Right atrium auricular region (tissue), 2 donors: ENCODE results near the gene ZBTB46. TPM values are rescaled to one million over a fixed set of nuclear protein-coding genes. Genes with fewer than 3 reads are reported as not detected.
"Not testable (repeated sequence)": the region's sequence is repeated elsewhere in the genome, so short reads cannot be mapped to it uniquely, and the experiment has no call there.

Experiments
- DNase-seq: peaks from one replicate; pipeline ENCODE4 v3.0.0-alpha.2; 2019; ENCODE audit warnings: low spot score
- H3K27ac ChIP-seq, 2 donors: fragments of 200-600 bp; sonication (generic); 1 replicate in 1 of 2; 2 replicates in 1 of 2; pipeline ENCODE4 v1.5.1; 2016 to 2019
- H3K27me3 ChIP-seq, 2 donors: fragments of 200-600 bp; sonication (generic); one replicate each; pipeline versions ENCODE4 v1.5.1 to v1.6.0; 2017 to 2019
- H3K36me3 ChIP-seq: fragments of 200-600 bp; sonication (generic); one replicate; pipeline ENCODE4 v1.5.1; 2016
- H3K4me1 ChIP-seq, 2 donors: fragments of 200-600 bp; sonication (generic); one replicate each; pipeline versions ENCODE4 v1.5.1 to v1.6.0; 2017 to 2019
- H3K4me3 ChIP-seq, 2 donors: fragments of 200-600 bp; sonication (generic); 1 replicate in 1 of 2; 2 replicates in 1 of 2; pipeline ENCODE4 v1.5.1; 2017 to 2019; ENCODE audit warnings: mild to moderate bottlenecking in 1 of 2, moderate library complexity in 1 of 2
- H3K9me3 ChIP-seq, 2 donors: fragments of 200-600 bp; sonication (generic); one replicate each; pipeline ENCODE4 v1.5.1; 2019
- total RNA-seq, 2 donors: library from RNA; depleted of rRNA; stranded (reverse); fragments of >200 nt; gene quantifications; one replicate each; pipeline ENCODE4 v1.1.0, GENCODE V29; 2016
- TF ChIP-seq, protein P1 (sequence below), 2 donors: fragments of 200-600 bp; sonication (generic); IDR thresholded peaks; one replicate each; pipeline ENCODE4 v1.5.1; 2019; ENCODE audit warnings: antibody characterized with exemption in 2 of 2

The ZBTB46 gene
- total RNA-seq, 2 donors from 2014 or later, result 12.2 to 17.8 TPM

DNA sequence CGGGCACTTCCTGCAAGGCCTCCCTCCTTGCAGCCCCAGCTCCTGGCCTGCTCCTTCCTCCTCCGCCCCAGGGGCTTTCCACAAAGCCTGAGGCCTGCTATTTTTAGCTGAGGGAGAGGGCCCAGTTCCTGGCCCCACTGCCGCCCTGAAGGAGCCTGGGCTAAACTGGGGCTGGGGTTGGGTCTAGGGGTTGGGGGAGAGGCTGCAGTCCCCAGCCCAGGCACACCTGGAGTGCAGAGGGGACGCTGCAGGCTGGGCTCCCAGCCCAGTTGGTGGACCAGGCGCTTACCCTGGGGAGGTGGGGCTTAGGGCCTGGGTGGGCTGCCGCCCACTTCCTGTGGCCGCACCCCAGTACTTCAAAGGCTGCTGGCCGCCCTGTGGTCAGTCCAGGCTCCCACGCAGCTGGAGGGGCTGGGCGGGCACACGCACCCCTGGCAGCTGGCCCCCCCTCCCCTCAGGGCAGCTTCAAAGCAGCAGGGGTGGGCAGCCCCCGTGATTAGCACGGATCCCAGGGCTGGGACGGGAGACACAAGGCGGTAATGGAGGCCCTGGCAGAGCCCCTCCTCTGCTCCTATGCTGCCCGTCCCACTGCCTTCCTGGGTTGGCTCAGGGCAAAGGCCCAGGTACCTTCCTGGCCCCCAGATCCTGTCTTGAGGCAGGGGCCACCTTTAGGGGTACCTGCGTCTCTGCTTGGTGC lies 23.2 kb upstream of the ZBTB46 start:
- no peaks in the 10 kb centered on the region for H3K36me3 ChIP-seq
- H3K4me1 ChIP-seq, result peaks cover 0 to 51% of the 10 kb centered on the region in 2 donors
- DNase-seq, result no peak
- peak overlapping the region; percentile 72 to 74 for H3K27ac ChIP-seq
- no peaks in the 10 kb centered on the region for H3K27me3 ChIP-seq
- no peaks in the 10 kb centered on the region for H3K9me3 ChIP-seq
- TF ChIP-seq, protein P1, sequence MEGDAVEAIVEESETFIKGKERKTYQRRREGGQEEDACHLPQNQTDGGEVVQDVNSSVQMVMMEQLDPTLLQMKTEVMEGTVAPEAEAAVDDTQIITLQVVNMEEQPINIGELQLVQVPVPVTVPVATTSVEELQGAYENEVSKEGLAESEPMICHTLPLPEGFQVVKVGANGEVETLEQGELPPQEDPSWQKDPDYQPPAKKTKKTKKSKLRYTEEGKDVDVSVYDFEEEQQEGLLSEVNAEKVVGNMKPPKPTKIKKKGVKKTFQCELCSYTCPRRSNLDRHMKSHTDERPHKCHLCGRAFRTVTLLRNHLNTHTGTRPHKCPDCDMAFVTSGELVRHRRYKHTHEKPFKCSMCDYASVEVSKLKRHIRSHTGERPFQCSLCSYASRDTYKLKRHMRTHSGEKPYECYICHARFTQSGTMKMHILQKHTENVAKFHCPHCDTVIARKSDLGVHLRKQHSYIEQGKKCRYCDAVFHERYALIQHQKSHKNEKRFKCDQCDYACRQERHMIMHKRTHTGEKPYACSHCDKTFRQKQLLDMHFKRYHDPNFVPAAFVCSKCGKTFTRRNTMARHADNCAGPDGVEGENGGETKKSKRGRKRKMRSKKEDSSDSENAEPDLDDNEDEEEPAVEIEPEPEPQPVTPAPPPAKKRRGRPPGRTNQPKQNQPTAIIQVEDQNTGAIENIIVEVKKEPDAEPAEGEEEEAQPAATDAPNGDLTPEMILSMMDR (IDR thresholded peaks at IDR 0.05), result no peak
- peak overlapping the region in 1 of 2 donors; percentile 26 for H3K4me3 ChIP-seq

DNA sequence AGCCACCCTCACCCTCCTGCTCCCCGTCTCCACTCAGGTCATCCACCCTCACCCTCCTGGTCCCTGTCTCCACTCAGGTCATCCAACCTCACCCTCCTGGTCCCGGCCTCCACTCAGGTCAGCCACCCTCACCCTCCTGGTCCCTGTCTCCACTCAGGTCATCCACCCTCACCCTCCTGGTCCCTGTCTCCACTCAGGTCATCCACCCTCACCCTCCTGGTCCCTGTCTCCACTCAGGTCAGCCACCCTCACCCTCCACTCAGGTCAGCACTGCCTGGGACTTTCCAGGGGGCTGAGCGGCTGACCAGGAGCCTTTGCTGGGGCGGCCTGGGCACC lies 22.6 kb upstream of the ZBTB46 start:
- Histone ChIP-seq H3K4me1 (peaks cover 0 to 47% of the 10 kb centered on the region in 2 donors), H3K27ac (peak overlapping the region; percentile 72 to 74)
- H3K27me3 ChIP-seq, DNase-seq, H3K4me3 ChIP-seq, H3K36me3 ChIP-seq, H3K9me3 ChIP-seq: not testable (repeated sequence)

DNA sequence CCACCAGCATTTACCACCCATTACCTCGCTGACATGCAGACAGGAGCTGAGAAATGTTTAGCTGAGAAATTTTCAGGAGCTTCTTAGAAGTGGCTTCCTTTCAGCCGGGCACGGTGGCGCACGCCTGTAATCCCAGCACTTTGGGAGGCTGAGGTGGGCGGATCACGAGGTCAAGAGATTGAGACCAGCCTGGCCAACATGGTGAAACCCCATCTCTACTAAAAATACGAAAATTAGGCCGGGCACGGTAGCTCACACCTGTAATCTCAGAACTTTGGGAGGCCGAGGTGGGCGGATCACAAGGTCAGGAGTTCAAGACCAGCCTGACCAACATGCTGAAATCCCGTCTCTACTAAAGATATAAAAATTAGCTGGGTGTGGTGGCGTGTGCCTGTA lies 20.5 kb upstream of the ZBTB46 start:
- H3K4me3 ChIP-seq, H3K27me3 ChIP-seq, H3K9me3 ChIP-seq, H3K36me3 ChIP-seq, H3K27ac ChIP-seq, DNase-seq: not testable (repeated sequence)
- peaks cover 0 to 53% of the 10 kb centered on the region in 2 donors for H3K4me1 ChIP-seq

DNA sequence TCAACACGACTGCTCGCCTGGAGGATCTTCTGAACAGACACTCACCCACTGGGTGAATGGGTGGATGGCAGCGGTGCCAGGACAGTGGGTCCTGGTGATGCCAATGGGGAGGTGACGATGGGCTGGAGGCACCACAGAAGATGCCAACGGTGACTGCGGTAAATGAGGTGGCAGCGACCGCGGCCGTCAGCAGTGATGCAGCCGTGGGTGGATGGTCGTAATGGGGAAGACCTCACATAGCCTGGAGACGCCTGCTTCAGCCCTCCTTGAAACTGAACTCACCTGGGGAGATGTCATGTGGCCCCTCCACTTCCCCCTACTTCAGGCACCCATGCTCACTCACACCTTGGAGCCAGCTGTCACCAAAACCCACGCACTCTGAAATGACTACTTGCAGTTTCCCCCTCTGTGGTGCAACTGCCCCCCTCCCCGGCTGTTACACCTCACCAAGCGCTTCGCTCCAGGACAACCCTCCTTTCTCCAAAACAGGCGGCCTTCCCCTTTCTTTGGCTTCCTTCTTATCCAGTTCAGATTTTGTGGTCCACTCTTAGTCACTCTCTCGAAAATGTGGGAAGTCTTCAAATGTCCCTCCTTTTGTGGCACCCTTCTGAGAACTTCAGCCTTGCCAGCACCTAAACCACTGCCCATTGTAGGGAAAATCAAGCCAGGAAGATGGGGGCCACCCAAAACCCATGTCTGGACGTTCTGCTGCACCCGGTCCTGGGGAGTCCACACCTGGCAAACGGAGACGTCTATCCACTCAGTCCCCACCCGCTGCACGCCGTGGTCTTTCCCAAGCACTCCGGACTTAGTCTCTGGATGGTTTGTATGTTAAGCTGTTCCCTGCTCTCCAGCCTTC lies 19.9 kb upstream of the ZBTB46 start:
- DNase-seq, result no peak
- Histone ChIP-seq H3K4me3 (no peak overlapping the region), H3K27me3 (no peaks in the 10 kb centered on the region), H3K36me3 (no peaks in the 10 kb centered on the region), H3K4me1 (peaks cover 0 to 55% of the 10 kb centered on the region in 2 donors), H3K9me3 (no peaks in the 10 kb centered on the region), H3K27ac (no peak overlapping the region)
- TF ChIP-seq, protein P1 (IDR thresholded peaks at IDR 0.05), result no peak

DNA sequence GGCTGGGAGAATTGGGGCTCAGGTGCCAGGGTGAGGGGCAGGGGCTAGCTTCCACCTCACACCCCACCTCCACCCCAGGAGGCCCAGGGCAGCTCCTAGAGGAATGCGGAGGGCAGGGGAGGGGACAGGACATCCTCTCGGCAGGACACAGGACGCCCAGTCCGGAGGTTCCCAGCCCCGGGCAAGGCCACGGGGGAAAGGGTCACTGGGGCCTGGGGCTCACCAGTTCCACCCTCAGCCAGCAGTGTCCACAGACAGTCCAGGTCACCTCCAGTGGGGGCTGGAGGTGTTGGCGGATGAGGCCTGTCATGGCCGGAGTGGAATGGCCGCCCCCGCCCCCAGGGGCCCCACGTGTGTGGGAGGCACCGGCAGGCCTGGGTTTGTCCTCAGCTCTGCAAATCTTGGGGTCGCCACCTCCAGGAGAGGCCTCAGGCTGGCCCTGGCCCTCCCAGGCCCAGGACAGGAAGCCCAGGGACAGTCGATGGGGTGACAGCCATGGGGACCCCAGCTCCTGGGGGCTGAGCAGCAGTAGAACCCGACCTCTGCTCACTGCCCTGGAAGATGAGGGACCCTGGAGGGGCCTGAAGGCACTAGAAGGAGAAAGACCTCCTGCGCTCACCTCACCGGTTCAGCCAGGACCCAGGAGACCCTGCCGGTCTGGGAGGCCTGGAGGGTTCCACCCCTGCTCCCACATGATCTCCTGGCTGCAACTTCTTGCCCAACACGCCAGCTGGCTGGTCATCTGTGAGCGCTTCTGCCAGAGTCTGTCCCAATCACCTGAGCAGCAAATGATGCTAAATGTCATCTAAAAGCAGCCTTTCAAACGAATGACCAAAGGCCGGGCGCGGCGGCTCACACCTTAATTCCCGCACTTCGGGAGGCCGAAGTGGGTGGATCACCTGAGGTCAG lies 17.2 kb upstream of the ZBTB46 start:
- Histone ChIP-seq H3K9me3 (no peaks in the 10 kb centered on the region), H3K4me1 (peaks cover 0 to 52% of the 10 kb centered on the region in 2 donors), H3K27ac (peak overlapping the region; percentile 86), H3K4me3 (peak overlapping the region in 1 of 2 donors; percentile 1), H3K36me3 (no peaks in the 10 kb centered on the region), H3K27me3 (no peaks in the 10 kb centered on the region)
- no peak for DNase-seq
- TF ChIP-seq, protein P1 (IDR thresholded peaks at IDR 0.05), result no peak

DNA sequence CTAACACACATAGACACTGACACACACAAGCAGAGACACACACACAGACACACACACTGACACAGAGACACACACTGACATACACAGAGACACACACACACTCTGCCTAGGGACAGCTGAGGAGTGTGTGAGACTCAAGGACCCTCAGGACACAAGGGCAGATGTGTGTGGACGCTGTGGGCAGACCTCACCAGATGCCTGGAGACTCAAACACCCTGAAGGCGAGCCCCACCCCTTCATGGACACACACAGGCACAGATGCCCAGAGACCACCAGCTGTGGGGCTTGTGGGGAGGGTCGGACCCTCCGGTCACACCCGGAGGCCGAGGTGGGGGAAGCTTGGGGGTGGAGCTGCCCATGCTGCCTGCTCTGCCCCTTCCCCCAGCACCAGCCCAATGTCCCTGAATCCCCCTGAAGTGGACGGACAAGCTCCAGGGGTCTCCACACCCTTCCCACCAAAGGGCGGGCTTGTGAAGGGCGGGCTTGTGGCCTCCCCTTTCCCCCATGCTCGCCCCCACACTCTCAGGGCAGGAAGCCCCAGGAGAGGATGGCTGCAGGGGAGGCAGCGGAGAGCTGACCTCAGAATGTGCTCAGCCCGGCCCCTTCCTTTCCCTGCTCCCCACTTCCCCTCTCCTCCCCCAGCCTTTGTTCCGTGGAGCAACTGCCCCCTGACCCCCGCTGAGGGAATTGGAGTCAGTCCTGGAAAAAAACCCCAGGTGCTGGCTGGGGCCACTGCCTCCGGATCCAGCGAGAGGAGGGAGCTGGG lies 16.4 kb upstream of the ZBTB46 start:
- Histone ChIP-seq H3K4me1 (peaks cover 0 to 52% of the 10 kb centered on the region in 2 donors), H3K27ac (peak overlapping the region; percentile 86)

More for the DNA sequence above, 16.4 kb upstream of the ZBTB46 start:
- H3K4me3 ChIP-seq, result peak overlapping the region in 1 of 2 donors; percentile 1
- no peaks in the 10 kb centered on the region for H3K9me3 ChIP-seq
- TF ChIP-seq, protein P1 (IDR thresholded peaks at IDR 0.05), result no peak
- DNase-seq, result no peak
- no peaks in the 10 kb centered on the region for H3K27me3 ChIP-seq
- H3K36me3 ChIP-seq, result no peaks in the 10 kb centered on the region
